Stomach (tissue), 4 donors: ENCODE results near the gene MCOLN2.

Experiments
- POLR2AphosphoS5 ChIP-seq, 3 donors: sonication (generic); formaldehyde crosslinking; IDR thresholded peaks; one replicate each; pipeline ENCODE4 v1.6.1; 2016; ENCODE audit warnings: antibody characterized with exemption in 3 of 3
- TF ChIP-seq, protein P1 (sequence below), 7 experiments: fragments of 450-650 bp in 4 of 7; fragments of 200-600 bp in 3 of 7; sonication (generic) in 3 of 7; IDR thresholded peaks; one replicate each; pipeline ENCODE4 v1.5.1; 2016 to 2019; ENCODE audit warnings: antibody characterized with exemption in 7 of 7, control low read depth in 2 of 7, mild to moderate bottlenecking in 1 of 7

- TF ChIP-seq, protein P1, sequence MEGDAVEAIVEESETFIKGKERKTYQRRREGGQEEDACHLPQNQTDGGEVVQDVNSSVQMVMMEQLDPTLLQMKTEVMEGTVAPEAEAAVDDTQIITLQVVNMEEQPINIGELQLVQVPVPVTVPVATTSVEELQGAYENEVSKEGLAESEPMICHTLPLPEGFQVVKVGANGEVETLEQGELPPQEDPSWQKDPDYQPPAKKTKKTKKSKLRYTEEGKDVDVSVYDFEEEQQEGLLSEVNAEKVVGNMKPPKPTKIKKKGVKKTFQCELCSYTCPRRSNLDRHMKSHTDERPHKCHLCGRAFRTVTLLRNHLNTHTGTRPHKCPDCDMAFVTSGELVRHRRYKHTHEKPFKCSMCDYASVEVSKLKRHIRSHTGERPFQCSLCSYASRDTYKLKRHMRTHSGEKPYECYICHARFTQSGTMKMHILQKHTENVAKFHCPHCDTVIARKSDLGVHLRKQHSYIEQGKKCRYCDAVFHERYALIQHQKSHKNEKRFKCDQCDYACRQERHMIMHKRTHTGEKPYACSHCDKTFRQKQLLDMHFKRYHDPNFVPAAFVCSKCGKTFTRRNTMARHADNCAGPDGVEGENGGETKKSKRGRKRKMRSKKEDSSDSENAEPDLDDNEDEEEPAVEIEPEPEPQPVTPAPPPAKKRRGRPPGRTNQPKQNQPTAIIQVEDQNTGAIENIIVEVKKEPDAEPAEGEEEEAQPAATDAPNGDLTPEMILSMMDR (IDR thresholded peaks at IDR 0.05) = no peak
- TF ChIP-seq POLR2AphosphoS5 (IDR thresholded peaks at IDR 0.05) = no peak
Measured at GRCh38 chr1:84991097-84991920, 5.6 kb downstream of the MCOLN2 start.
